Measurements from ENCODE around the gene C2orf66.

DNA sequence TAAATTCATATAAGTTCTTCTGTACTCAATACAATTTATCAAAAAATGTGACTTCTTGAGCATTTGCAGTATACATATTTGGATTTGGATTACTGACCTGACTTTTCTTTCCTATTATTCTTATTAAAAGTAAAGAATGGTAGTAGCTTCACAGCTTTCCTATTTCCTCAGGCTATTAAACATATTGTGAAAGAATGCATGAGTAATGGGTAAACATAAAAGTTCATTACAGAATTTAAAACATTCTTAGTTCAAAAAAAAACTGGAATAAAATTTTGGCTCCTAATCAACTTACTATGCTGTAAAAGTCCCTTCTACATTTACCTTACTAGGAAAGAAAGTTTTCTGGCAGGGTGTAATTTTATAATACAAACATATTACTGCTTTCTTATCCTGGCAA, 27.3 kb upstream of the C2orf66 start:
- no peak for TF ChIP-seq CTCF (conservative IDR thresholded peaks at IDR 0.05)
- TF ChIP-seq EZH2 (IDR thresholded peaks at IDR 0.05; ENCODE audit: low read depth) = no peak

Data from PC-9 (cell line).